ENCODE results near the gene CDT1.

CDT1 gene

DNA sequence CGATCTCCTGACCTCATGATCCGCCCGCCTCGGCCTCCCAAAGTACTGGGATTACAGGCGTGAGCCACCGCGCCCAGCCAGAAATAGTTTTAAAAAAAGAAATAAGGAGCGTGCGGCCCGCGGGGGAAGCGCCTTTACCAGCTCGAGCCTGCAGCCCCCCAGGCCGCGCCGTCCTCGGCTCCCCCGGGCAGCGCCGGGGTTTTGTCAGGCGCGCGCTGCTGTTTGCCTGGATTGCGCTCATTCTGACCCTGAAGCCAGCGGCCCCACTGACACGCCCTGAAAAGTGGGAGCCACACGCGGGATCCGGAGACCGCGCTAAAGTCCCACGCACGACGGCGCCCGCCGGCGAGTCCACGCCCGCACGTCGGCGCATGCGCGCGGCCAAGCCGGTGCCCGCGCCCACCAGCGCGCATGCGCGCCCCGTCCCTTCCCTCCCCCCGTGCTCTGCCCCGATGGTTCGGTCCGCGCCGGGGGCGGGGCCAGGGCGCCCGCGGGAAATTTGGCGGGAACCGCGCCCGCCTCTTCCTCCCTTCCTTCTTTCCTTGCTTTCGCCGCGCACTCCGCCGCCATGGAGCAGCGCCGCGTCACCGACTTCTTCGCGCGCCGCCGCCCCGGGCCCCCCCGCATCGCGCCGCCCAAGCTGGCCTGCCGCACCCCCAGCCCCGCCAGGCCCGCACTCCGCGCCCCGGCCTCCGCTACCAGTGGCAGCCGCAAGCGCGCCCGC, at the start of gene CDT1:
Gene CDT1 (plus strand): TSS at position 526 of the 724 bp plus-strand sequence. CDS start 43 bp downstream, at position 569.
- DNase-seq (ENCODE audit: low read depth): no peak

DNA sequence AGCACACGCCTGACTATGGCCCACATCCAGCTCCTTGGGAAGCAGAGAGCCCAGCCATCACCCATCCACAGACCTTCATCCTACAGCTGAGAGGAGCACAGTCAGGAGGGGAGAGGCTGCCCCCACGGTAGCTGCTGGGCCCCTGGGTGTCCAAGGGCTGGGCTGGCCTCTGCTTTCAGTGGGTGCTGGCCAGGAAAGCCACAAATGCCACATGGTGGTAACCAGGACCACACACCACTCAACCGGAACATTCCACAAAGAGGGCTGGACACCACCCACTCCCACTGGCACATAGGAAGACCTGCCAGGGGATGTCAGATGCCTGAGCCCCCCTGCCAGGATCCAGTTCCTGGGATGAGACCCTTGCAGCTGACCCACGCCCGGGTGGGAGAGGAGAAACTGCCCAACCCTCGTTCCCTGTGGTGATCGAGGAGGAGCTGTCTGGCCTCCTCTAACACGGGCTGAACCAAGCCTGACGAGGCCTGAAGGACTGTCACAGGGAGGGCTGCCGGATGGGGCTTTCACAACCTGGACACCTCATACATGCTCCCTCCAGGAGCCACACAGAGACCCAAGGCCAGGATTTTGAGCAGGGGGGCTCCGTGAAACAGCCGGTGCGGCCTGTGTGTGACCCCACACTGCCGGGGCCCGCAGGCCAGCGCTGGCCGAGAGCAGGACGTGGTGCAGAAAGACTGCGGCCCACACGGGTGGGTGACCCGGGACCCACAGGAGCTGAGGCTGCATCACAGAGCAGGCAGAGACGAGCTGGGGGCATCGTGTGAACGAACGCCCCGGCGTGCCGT, 49.3 kb upstream of the CDT1 start:
- DNase-seq (ENCODE audit: low read depth): no peak

DNA sequence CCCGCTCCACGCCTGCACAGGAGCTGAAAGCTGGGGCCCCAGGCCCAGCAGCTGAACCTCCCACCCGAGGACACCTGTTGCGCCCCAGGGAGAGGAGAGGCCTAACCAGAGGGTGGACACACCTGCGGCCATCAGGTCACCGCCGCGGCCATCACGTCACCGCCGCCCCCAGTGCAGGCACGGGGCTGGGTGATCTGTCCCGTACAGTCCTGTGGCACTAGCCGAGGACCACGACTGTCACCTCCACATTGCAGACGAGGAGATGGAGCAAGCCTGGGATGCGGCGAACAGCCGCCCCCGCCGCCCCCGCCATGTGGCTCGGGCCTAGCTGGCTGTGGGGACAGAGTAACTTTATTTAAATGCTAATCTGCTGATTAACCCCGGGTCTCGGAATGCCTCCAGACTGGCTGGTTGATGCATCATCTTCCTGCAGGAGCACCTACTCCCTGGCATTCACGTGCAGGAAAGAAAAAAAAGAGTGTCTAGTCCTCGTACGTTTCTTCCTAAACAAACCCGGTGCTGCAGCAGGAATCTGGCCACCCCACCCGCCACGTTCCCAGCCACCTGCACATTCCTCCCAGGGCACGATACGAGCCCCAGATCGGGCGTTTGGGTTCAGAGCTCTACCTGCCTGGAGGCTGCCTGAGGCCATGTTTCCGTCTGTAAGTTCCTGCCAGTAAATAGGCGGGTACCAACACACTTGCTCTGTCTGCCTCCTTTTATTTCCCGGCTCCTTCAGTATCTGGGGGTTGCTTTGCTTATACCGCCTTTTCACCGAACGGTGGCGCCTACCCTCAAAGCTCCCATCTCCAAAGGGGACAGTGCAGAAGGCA, 48.5 kb upstream of the CDT1 start:
- DNase-seq (ENCODE audit: low read depth): no peak

DNA sequence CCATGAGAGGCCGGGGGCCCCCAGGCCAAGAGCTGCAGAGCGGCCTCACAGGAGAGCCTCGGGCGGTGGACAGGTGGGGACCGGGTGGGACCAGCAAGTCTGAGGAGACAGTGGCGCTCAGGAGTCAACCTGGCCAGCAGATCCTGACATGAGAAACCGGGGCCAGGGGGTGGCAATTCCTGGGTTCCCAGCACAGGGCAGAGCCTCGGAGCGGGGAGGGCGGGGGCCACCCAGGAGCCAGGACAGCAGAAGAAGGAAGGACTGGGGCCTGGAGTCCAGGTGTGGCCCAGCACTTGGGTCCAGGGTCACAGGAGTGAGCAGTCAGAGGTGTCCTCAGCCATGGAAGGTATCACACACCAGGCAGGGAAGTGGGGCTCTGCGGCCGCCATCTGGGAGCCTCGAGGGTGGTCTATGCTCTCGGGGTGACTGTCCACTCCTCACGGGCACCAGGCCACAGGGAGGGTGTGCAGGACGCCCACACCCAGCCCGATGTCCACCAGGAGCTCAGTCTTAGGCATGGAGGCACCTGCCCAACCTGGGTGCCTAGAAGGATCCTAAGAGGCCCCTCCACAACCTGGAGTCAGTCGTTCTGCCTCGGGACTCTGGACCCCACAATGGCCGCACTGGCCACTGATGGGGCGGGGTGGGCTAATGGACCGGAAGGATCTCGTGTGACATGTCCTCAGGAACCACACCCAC, 47.7 kb upstream of the CDT1 start:
- no peak for DNase-seq (ENCODE audit: low read depth)

DNA sequence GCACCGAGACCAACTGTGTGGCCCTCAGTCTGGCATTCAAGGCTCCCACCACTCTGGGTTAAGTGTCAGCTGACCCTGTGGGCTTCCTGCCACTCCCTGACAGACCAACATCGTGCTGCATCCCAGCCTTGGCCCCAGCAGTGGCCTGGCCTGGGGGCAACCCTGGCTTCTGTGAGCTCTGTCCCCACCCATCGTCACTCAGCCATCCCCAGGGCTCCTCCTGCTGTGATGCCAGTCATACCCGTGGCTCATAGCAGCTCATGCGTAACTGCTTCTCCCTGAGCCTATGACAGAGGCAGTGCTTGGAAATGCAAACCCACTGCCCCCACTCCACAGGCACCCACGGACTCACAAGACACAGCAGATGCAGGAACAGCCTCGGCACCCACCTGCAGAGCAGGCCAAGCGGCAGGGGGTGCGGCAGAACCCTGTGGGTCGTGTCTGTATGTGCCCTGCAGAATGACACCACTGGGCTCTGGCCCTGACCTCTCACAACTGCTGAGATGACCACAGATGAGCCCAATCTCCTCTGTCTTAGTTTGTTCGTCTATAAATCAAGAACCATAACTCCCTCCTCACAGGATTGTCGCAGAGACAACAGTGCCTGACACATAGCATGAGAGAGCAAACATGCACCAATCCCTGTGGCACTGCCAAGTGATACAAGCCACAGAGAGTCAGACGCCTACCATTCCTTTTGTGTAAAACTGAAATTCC, 45.2 kb upstream of the CDT1 start:
- DNase-seq (ENCODE audit: low read depth): no peak

DNA sequence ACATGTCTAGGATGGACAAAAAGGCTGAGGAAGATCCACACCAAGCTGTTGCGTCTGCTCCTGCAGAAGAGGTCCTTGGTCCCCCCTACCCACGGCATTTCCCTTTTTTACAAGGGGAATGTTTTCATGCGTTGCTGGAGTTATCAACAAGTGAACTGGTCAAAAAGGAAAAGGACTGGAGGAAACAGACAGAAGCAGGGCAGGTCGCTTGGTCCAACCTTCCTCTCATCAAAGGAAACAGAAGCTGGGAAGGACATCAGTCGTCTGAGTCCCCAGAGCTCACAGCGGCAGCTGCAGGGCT, 44.7 kb upstream of the CDT1 start:
- no peak for DNase-seq (ENCODE audit: low read depth)

DNA sequence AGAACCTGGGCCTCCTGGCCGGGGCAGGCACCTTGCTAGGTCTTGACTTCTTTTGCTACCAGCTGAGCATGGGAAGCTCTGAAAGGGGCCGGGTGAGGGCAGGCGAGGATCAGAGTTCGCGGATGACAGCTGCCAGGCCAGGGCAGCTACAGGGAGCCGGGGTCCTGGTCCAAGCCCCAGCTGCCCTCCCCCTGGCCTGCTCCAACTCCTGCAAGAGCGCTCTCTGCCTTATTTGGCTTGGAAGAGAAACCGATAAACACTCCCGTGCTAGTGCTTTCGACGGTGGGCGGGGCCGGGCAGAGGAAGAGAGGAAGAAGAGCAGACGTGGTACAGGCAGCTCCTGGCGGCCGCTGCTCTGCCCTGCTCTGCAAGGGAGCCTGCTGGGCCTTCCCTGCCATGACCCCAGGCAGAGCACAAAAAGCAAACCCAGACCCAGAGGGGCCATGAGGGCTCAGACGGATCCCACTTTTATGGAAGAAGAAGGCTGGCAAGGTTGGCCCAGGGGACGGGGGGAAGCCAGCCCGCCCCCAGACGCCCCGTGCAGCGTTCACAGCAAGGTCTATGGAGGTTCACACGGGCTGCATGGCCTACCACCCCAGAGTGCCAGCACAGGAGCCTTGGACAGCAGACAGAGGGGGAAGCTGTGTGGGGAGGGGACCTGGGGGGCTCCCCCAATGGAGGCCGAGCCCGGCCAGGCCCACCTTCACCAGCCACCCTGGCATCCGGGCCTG, 44.2 kb upstream of the CDT1 start:
- DNase-seq (ENCODE audit: low read depth): no peak

DNA sequence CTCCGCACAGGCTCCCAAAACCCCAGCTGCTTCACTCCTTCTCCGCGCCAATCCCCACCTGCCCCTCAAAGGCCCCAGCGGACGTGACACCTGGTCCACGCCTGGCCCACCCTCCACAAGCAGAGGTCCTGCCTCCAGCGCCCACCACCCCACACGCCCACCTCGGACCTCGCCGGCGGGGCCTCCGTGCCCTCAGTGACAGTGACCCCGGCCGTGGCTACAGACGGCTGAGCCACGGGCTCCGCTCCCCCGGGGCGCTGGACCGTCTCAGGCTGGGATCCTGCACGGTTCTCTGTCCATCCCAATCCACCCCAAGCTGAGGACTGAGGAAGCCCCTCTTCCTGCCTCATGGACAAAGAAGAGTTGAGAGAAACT, 43.6 kb upstream of the CDT1 start:
- no peak for DNase-seq (ENCODE audit: low read depth)

DNA sequence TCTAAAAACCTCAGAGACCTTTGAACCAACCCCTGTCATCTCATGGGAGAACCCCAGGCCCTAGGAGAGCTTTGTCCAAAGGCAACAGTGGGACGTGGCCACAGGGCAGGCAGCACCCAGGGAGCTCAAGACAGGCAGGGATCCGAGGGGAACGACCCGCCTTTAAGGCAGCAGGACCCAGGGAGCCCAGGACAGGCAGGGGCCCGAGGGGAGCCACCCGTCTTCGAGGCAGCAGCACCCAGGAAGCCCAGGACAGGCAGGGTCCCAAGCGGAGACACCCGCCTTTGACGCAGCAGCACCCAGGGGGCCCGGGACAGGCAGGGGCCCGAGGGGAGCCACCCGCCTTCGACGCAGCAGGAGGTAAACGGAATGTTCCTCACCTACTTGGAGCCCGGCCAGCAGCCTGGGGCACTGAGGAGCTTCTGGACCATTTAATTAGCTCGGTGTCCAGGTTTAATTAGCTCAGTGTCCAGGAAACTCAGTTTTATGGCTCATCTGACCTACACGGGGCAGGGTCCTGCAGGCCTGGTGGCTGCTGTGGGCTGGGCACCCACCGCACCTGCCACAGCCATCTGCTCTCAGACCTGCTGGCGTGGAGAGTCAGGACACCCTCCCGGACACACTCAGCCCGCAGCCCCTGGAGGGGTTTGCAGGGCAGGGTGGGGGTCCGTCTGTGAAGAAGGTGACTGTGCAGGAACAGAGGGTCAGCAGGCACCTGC, 43.0 kb upstream of the CDT1 start:
- no peak for DNase-seq (ENCODE audit: low read depth)

DNA sequence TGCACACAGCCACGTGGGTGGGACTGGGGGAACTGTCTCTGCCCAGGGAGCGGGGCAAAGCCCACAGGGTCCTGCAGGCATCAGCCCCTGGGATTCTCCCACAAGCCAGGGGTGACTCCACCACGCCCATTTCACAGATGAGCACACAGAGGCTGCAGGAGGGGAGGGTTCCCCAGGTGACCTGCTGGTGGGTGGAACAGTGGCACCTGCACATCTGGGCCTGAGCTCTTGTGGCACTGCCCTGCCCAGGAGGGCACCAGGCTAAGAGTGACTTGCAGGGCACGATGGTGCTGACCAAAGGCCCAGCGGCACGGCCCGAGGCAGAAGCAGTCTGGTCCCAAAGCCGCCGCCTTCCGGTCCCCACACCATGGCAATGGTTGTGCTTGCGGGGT, 42.5 kb upstream of the CDT1 start:
- DNase-seq (ENCODE audit: low read depth): no peak

DNA sequence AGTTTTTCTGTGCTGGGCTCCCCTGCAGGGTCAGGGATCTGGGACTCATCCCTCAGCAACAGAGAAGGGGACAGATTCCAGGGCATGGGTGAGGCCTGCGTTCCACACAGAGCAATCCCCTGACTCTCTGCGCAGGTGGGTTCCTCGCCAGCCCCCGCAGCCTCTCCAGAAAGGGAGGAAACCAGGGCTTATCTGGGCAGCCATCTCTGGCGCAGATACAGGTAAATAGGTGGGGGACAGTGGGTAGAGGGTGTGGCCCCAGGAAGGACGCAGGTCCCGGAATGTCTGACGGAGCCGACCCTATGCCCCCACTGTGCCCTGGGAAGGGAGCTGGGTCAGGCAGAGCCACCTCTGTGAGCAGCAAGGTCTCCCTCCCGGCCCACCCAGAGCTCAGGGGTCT, 41.8 kb upstream of the CDT1 start:
- no peak for DNase-seq (ENCODE audit: low read depth)

DNA sequence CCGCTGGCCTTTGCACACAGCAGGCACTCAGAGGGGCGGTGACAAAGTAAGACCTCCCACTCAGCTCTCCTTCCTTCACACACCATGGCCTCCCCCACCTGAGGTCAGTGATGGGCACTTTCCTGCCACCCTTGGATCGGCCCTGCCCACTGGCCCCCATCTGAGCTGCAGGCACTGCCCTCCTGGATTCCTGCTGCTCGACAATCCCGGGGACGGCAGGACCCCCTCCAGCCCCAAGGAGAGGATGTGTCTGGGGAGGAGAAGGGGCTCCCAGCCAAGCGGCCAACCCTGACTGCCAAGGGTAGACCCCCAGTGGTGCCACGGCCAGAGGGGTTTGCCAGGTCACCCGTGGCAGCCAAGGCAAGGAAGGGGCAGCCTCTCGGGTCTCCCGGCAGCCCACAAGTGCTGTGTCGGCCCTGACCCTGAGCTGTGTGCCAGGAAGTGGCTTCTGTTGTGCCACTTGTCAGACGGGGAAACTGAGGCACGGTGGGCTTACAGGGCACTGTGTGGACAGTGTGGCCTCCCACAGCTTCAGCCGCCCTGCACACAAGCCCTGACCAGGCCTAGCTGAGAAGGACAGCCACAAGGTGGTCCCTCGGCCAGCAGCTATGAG, 41.2 kb upstream of the CDT1 start:
- no peak for DNase-seq (ENCODE audit: low read depth)

DNA sequence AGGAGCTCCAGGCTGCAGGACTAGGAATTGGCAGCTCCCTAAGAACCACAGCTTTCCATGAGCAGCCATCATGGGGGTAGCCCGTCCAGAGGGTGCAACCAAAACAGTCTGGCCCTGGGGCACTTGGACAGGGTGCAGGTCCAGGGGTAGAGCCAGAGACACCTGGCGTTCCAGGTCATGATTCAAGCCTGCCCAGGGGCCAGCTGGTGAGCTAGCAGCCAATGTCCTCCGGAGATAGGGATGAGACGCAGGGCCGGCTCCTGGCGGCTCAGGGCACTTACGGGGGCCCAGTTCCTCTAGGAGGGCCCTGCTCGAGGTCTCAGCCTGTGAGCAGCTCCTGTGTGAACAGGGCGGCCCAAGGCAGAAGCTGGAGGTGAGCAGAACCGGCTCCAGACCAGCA, 40.6 kb upstream of the CDT1 start:
- no peak for DNase-seq (ENCODE audit: low read depth)

DNA sequence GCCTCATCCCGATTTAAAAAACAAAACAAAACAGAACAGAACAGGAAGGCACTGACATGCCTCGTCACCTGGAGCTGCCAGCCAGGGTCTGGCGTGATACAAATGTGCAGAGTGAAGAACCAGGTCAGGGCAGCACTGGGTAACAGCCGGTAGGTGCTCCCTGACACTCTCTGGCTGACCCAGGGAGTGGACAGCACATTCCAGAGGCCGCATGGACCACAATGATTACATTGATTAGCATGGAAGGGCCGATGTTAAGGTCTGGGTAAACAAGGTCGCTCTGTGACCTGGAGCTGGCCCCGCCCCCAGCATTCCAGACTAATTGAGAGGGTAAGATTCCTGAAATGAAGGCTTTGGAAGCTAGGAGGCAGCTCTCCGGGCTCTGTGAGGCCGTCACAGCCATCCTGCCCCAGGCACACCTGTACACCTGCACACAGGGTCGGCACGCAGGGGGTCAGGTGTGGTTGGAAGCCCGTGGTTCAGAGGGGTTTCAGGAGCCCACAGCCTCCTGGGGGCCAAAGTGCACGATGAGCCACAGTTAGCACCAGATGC, 40.0 kb upstream of the CDT1 start:
- DNase-seq (ENCODE audit: low read depth): no peak

DNA sequence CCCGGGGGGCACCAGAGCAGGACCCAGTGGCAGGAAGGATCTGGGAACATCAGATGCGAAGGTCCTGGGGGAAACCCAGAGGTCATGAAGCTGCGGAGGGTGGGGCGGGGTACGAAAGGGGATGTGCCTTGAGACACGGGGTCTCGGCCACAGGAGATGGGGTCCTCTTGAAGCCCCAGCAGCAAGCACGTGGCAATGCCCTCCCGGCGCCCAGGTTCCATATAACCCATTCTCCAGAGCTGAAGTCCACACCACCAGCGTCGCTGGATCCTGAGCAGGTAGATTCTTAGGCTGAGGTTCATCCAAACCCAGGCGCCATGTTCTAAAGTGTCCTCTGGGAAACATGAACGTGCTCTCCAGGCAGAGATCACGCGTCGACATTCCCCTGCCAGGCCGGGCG, 39.5 kb upstream of the CDT1 start:
- DNase-seq (ENCODE audit: low read depth): no peak

DNA sequence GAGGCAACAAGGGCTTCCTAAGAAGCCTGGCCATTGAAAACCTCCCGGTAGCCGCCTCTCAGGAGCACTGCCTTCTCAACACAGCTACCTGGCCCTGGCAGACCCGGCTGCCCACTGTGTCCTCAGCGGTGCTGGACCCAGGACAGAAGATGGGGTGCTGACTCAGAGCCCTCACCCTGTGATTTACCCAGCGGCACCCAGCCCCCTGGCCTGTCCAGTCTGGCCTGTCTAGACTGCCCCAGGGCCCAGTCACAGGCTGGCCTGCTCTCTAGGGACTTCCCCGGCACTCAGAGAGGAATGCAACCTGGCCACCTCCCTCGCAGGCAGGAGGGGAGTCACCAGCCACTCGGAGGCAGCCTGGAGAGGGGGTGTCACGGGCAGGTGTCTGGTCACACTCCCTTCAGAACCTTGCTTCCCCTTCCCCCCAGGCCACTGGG, 38.7 kb upstream of the CDT1 start:
- DNase-seq (ENCODE audit: low read depth): no peak

DNA sequence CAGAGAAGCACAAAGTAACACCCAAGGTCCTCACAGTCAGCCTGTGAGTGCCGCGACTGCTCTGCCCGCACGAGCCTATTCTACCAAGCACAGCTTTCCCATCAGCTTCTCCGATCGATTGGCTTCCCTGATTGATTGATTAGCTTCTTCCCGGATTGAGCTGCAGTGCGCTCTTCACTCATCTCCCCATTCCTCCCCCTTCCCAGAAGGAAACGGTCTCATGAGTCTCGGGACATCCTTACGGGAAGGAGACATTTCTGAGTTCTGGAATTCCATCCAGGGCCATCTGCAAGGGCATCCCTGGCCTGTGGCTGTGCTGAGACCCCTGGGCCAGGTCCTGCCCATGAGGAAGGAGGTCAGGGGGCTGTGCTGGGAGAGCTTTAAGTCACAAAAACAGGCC, 36.6 kb upstream of the CDT1 start:
- no peak for DNase-seq (ENCODE audit: low read depth)

DNA sequence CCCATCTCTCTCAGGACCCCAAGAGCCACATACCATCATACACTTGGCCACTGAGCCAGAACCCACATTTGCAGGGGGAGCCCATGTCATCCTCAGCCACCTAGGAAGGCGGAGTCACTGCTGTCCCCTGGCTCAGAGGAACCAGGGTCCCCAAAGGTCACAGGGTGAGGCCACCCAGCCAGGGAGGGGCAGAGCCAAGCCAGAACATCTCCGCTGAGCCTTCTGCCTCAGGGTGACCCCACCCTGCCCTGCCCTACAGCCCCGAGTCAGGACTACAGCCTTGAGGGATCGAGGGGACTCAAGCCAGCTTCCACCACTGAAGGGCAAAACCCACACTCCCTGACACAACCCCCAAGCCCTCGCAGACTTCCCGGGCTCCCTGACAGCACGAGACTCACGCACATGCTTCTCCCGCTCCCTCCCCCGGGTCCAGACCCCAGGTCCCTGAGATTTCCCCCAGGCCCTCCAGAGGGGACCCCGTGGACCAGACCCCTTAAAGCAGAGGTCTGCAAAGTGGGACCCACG, 36.0 kb upstream of the CDT1 start:
- DNase-seq (ENCODE audit: low read depth): no peak

DNA sequence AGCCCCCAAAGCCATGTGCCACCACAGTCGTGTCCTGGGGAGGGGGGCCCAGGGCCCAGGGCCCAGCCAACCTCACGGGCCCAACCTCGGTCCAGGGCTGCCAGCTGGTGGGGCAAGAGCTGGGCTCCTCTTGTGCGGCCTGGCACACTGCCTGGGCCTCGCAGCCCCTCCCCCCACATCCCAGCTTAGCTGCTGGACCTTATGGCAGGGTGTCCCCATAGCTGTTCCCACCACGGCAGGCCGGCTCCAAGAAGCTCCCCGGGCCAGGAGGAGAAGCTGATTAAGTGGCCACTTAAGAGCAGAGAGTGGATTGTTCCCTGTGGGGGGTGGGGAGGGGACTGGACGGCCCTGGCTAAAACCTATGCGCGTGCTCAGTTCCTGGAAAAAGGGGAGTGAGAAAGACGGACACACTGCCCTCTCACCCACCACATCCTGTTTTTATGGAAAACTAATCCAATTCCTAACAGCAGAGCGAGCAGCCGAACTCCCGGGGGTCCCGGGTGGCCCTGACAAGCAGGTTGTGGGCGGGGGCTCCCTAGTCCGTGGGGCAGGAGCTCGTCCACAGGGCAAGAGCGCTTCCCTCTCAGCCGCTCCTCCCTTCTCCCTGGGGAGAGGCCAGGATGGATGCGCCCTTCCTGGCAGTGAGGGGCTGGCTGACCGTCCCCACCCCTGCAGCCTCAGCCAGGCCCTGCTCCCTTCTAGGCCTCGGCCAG, 35.4 kb upstream of the CDT1 start:
- no peak for DNase-seq (ENCODE audit: low read depth)
